HG02884 (cell line): ENCODE data around the gene QRFPR.
A peak's percentile ranks its signal among the peaks of the same experiment; 100 is the strongest.
"Not testable (repeated sequence)": the region's sequence is repeated elsewhere in the genome, so short reads cannot be mapped to it uniquely, and the experiment has no call there.

Experiments used
- ATAC-seq: cut with Tn5 transposase; IDR thresholded peaks from one replicate; pipeline ENCODE4 v1.9.1; 2021; ENCODE audit warnings: mild to moderate bottlenecking, moderate library complexity; ENCODE audit not compliant: unreplicated experiment

QRFPR gene

DNA sequence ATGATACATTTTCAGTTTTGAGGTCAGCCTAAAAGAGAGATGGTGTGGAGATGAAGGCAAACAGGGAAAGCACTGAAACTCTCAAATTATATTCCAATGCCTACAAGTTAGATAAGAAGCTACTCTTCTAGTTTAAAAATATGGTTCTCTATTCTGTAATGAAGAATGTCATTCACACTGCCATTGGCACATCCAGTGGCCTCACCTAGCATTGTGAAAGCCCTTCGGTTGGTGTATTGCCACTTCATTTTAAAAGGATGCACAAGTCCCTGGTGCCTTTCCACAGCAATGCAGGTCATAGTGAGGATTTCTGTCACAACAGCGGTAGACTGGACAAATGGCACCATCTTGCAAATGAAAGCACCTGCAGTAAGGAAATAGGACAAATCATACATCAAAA lies 40.6 kb downstream of the QRFPR start:
- no peak for ATAC-seq

DNA sequence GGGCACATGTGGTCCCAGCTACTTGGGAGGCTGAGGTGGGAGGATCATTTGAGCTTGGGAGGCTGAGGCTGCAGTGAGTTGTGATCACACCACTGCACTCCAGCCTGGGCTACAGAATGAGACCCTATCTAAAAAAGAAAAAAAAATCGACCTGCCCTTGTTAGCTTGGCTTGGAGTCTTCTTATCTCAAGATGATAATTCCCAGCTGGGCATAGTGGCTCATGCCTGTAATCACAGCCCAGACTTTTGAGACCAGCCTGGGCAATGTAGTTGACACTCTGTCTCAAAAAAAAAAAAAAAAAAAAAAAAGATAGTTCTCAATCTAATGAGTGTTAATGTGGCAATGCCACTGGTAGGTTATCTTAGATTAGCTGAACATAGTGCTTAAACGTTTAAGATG lies 41.0 kb downstream of the QRFPR start:
- ATAC-seq: no peak

DNA sequence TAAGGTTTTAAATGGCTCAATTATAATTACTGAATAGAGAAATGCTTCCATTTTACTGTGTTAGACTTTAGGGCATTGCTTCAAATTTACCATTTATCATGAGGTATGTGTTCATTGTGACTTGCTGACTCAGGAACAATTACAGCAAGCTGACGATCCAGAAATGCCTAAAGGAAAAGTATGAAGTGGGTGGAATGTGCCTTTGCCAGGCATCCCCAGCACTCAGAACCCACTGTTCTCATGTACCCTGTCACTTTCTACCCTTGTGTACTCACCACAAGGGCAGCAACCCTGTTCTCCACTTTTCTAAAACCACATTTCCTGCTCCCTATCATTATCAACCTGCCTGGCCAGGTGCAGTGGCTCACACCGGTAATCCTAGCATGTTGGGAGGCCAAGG lies 41.5 kb downstream of the QRFPR start:
- no peak for ATAC-seq

- ATAC-seq: no peak
Observed at GRCh38 chr4:121338518-121338917, 42.3 kb downstream of the QRFPR start.

DNA sequence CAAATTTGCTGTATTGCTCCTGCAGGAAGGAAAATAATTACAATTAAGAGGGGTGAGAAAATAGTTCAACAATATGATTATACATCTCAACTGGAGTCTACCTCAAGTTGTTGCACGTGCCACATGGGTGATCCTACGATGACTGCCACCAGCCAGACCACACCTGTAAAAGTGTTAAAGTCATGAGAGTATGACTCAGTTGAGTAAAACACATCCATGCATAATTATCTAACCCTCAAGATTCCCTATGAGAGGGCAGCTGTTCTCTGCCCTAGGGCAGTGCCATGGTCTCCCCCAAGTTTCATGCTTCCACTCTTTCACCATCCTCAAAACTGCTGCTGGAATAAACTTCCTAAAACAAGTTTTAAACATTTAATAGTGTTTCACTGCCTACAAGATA lies 44.1 kb downstream of the QRFPR start:
- no peak for ATAC-seq

DNA sequence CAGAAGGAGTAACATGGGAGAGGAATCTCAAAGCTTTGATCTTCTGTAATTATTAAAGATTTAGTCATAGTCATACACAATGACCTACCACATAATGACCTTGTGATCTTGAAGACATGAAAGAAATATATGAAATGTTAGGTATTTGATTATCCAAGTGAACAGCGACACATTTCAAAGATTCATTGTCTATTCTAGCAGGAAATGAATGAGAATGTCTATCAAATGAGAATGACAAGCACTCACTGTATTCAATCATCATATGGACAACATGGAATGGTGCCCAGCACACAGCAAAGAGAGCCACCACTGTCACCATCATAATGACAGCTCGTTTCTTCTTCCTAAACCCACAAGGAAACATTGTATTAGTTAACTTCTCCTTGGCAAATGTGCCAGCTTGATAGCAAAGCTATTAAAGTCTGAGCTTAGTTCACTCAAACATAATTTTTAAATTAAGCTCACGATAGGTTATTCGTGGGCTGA lies 50.6 kb downstream of the QRFPR start:
- ATAC-seq: no peak

GRCh38 chr4:121326597-121326996 lies 54.2 kb downstream of the QRFPR start:
- no peak for ATAC-seq

DNA sequence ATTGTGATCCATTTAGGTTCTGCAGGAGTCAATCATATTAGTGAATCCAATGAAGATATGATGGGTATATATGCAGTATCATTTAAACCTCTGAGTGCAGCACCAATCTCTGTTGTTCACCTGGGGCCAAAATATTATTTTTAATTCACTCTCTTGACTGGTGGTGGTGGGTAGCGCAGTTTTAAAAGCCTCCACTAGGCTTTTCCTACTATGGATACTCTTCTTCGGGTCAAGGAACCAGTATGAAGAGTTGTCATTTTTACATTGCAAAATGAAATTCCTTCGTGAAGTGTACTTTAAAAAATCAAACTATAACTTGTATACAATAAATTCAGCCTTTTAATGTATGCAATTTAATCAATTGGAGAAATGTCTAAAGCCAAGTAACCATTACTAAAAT lies 56.5 kb downstream of the QRFPR start:
- no peak for ATAC-seq

DNA sequence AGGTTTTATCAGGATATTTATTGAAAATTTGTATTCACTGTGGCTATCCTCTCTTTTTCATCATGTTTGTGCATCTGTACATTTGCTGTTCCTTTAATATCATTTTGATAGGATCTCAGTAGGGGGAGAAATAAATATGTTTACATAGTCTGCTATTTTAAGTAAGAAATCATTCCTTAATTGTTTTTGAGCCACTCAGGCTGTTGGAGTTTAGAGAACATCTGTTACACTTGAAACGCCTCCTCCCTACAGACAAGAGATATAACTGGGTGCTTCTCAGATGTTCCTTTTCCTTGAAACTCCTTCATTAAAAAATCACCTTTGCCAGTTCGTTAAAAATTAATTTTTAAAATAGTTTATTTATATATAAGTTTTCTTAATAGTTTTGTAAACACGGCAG lies 59.4 kb downstream of the QRFPR start:
- no peak for ATAC-seq

DNA sequence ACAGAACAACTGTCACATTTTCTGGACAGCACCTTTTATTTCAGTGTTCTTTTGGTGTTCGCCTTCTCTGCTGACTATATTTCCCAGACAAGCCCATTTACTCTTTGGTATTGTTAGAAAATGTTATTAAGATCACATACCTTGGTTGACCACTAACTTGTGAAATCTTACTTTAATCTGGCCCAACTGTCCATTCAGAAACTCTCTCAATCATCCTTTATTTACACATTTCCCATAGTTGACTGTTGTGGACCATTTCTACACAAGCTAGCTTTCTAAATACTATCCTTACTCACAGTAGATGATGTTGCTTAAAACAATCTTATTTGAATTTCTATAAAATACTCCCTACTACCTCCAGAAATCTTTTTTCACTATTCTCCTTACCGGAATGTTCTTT lies 64.7 kb downstream of the QRFPR start:
- ATAC-seq: no peak

- ATAC-seq: not testable (repeated sequence)
Observed at GRCh38 chr4:121313430-121313829, 67.4 kb downstream of the QRFPR start.

DNA sequence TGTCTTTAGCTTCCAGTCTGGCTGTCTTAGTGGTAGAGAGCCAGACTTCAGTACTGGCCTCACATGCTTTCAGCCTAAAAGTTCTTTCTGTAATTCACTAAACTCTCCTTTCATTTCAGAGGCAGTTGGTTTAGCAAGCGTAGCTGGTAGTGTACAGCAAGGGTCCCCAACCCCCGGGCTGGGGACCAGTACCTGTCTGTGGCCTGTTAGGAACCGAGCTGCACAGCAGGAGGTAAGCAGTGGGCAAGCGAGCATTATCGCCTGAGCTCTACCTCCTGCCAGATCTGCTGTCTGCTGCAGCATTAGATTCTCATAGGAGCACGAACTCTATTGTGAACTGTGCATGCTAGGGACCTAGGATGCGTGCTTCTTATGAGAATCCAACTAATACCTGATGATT lies 72.0 kb downstream of the QRFPR start:
- no peak for ATAC-seq

DNA sequence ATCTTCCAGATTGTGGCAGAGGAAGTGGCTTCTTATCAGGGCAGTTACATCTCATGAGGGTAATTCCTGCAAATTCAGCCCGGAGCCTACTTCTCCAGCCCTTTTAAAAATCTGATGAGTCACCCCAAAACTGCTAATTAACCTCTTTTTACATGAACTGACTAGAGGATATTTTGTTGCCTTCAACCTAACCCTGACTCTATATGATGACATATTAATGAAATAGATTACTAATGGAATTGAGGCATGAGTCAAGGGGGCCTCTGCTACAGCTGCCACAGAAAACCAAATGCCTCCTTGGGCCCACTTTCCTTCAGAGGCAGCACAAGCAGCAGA lies 72.5 kb downstream of the QRFPR start:
- ATAC-seq: no peak

DNA sequence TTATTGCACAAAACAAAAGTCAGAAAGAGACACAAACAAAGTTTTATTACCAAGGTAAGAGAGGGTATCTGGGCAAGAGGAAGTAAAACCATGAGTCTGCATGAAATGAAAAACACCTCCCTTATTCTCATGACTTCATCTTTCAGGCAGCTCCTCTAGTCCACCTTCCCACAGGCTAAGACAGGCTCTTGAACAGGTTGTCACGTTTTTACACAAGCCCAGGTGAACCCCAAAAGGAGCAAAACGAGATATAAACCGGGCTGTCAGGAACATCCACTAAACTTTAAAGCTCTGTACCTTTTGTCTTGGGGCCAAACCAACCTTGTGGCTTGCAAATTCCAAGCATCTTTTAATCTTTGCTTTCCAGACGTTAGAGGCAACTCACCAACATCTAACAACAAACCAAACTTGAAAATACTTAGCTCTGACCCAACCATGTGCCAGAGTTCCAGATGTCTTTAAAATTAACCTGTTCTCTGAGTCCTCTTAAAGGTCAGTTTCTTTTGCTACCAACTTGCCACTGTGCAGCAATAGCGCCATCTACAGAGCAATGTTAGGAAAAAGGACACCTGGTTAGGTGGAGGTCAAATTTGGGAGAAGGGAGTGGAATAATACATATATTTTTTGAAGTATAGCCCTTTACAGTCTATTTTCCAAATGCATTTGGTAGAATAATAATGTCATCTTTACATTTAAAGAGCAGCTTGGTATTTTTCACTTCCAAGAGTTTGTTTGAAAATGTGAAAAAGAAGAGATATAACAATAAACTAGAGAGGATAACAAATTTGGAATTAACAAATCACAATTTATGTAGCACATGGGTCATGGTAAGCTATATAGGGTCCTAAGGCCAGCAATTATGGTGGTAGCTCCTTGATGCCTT lies 73.1 kb downstream of the QRFPR start:
- ATAC-seq: peak; percentile 95

GRCh38 chr4:121306931-121307330 lies 73.9 kb downstream of the QRFPR start:
- no peak for ATAC-seq

DNA sequence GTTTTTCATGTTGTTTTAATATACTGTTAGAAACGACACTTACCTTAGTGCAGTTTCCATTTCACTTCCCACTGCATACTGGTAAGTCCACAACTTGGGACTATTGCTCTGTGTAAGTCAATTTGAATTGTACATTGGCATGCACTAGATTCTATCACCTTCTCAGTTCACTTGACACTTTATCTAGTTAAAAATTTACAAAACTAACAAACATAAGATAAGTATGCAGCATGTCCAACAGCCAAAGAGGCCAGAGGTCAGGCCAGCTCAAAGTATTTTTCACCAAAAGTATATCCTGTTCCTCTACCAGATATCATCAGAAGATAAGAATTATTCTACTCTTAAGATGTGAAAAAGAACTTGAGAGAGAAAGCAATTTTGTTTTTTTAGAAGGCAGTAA lies 75.9 kb downstream of the QRFPR start:
- no peak for ATAC-seq

GRCh38 chr4:121299367-121299766 lies 81.5 kb downstream of the QRFPR start:
- ATAC-seq: no peak

DNA sequence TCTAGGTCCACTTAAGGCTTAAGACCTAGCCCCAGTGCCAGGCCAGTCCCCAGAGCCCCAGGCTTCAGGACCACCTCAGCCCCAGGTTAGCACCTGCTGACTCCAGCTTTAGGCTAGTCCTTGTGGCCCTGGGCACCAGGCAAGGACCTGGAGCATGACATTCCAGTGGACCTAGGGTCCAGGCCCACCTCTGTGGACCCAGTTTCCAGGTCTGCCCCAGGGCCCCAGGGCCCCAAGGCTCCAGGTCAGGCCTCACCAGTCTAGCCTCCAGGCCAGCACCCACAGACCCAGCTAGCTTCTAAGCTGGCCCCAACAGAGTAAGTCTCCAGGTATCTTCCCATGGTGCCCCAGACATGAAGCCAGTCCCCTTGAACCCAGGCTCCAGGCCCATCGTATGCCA lies 97.5 kb downstream of the QRFPR start:
- no peak for ATAC-seq

DNA sequence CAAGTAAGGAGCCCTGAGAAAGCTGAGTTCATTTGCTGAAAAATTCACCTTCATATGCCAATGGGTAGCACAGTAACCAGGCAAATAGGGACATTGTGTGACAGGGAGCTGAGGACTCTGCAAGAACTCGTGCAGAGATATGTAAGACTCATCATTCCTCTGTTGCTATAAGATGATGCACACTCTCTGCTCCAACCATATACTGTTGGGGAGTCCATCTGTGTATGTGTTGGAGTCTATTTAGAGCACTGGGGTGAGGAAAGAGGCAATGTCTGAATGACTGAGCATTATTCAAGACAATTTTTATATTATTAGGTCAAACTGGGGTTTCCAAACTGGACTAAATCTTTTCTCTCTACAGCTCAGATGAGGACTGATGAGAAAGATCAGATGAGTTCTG lies 100.4 kb downstream of the QRFPR start:
- no peak for ATAC-seq

- peak; percentile 94 for ATAC-seq
Observed at GRCh38 chr4:121278811-121279368, 101.9 kb downstream of the QRFPR start.
